K562 (cell line): ENCODE data around the gene ZMYND8. TPM values are rescaled to one million over a fixed set of nuclear protein-coding genes. Genes with fewer than 3 reads are reported as not detected.

Experiments used
- ARID4B ChIP-seq: sonication (generic); formaldehyde crosslinking; IDR thresholded peaks from 2 replicates; pipeline ENCODE4 v1.8.0; 2022; ENCODE audit warnings: mild to moderate bottlenecking, missing genetic modification reagents
- FOSL1 ChIP-seq: fragments of 200-800 bp; sonication (Bioruptor generic); conservative IDR thresholded peaks from 2 replicates; pipeline ENCODE4 v1.6.1; 2016; ENCODE audit warnings: missing genetic modification characterization, missing compliant biosample characterization
- GATAD2B ChIP-seq: fragments of 450-650 bp; IDR thresholded peaks from 2 replicates; pipeline ENCODE4 v1.6.1; 2017; ENCODE audit warnings: mild to moderate bottlenecking, borderline replicate concordance
- IRF2 ChIP-seq: sonication (generic); formaldehyde crosslinking; IDR thresholded peaks from 2 replicates; pipeline ENCODE4 v1.8.1; 2022; ENCODE audit warnings: mild to moderate bottlenecking, missing genetic modification reagents
- JUN ChIP-seq, 2 experiments: sonication (generic) in 1 of 2; formaldehyde crosslinking in 1 of 2; IDR thresholded peaks; 2 replicates each; pipeline versions ENCODE4 v1.6.1 to v1.8.0; 2012 to 2022; ENCODE audit warnings: borderline replicate concordance in 2 of 2, mild to moderate bottlenecking in 2 of 2, improper control_type of control experiment in 1 of 2, low read depth in 1 of 2, low read length in 1 of 2, missing genetic modification reagents in 1 of 2
- LEF1 ChIP-seq: fragments of 450-650 bp; IDR thresholded peaks from 2 replicates; pipeline ENCODE4 v1.6.1; 2016; ENCODE audit warnings: mild to moderate bottlenecking
- MYC ChIP-seq, 2 experiments: fragments of 250-450 bp in 1 of 2; sonication (Bioruptor Pico) in 1 of 2; IDR thresholded peaks; 2 replicates each; pipeline versions ENCODE4 v1.5.1 to v1.6.1; 2012 to 2021; ENCODE audit warnings: low read depth in 2 of 2, borderline replicate concordance in 1 of 2, improper control_type of control experiment in 1 of 2, low read length in 1 of 2, mild to moderate bottlenecking in 1 of 2, moderate library complexity in 1 of 2
- POLR2A ChIP-seq: fragments of 450-650 bp; conservative IDR thresholded peaks from 2 replicates; pipeline ENCODE4 v1.6.1; 2016
- PURB ChIP-seq: sonication (generic); formaldehyde crosslinking; IDR thresholded peaks from 2 replicates; pipeline ENCODE4 v1.9.0; 2021; ENCODE audit warnings: low read depth, mild to moderate bottlenecking, missing genetic modification reagents
- RBBP5 ChIP-seq: fragments of 200-600 bp; sonication (generic); IDR thresholded peaks from 2 replicates; pipeline ENCODE4 v1.6.1; 2012; ENCODE audit warnings: borderline replicate concordance, mild to moderate bottlenecking, low read length, control low read depth, inconsistent platforms; ENCODE audit not compliant: insufficient read depth, poor library complexity, severe bottlenecking
- TBP ChIP-seq: optimal IDR thresholded peaks from 2 replicates; pipeline ENCODE3; 2011; ENCODE audit warnings: low read depth, low read length, improper control_type of control experiment
- TEAD4 ChIP-seq, 2 experiments: sonication (generic) in 1 of 2; formaldehyde crosslinking in 1 of 2; IDR thresholded peaks; 2 replicates each; pipeline versions ENCODE4 v1.6.1 to v1.8.0; 2012 to 2022; ENCODE audit warnings: borderline replicate concordance in 1 of 2, inconsistent platforms in 1 of 2, low read length in 1 of 2, mild to moderate bottlenecking in 1 of 2, missing genetic modification reagents in 1 of 2
- ZBTB5 ChIP-seq: fragments of 450-650 bp; IDR thresholded peaks from 2 replicates; pipeline ENCODE4 v1.6.1; 2017; ENCODE audit warnings: antibody characterized with exemption
- ZKSCAN8 ChIP-seq: fragments of 200-800 bp; sonication (Bioruptor generic); IDR thresholded peaks from 2 replicates; pipeline ENCODE4 v1.6.1; 2016; ENCODE audit warnings: missing genetic modification characterization, missing compliant biosample characterization
- ZNF311 ChIP-seq: fragments of 250-450 bp; sonication (Bioruptor Pico); IDR thresholded peaks from 2 replicates; pipeline ENCODE4 v1.4.0; 2020; ENCODE audit warnings: mild to moderate bottlenecking, moderate library complexity
- polyA plus RNA-seq, 8 experiments: library from polyadenylated mRNA; depleted of rRNA in 4 of 8; stranded (reverse) in 5 of 8; unstranded in 3 of 8; fragments of >200 nt; fragmentation: Nextera tagmentation in 2 of 8; fragmentation: Illumina TruSeq in 1 of 8; extraction: Ambion mirVana in 2 of 8; extraction: Trizol in 1 of 8; gene quantifications; 2 replicates each; pipeline versions ENCODE4 v1.2.1 to v1.2.3, GENCODE V29; 2011 to 2014; ENCODE audit warnings: inconsistent platforms in 1 of 8, missing spikeins in 1 of 8
- total RNA-seq, 7 experiments: library from RNA; depleted of rRNA in 6 of 7; stranded (reverse); fragments of >200 nt in 6 of 7; fragmentation: Illumina TruSeq in 2 of 7; extraction: Trizol in 2 of 7; gene quantifications; 2 replicates each; pipeline versions ENCODE4 v1.2.1 to v1.2.3, GENCODE V29; 2011 to 2021; ENCODE audit warnings: low replicate concordance in 1 of 7
- TF ChIP-seq, protein P1 (sequence below): fragments of 450-650 bp; IDR thresholded peaks from 2 replicates; pipeline ENCODE4 v1.6.1; 2016; ENCODE audit warnings: borderline replicate concordance
- TF ChIP-seq, protein P2 (sequence below): fragments of 450-650 bp; IDR thresholded peaks from 2 replicates; pipeline ENCODE4 v1.6.1; 2016; ENCODE audit warnings: low read depth, mild to moderate bottlenecking, moderate library complexity

ZMYND8 gene
- total and polyA plus RNA-seq, 9 of the 15 experiments (the other 6 are each of a cell fraction or from before 2014, with no cell fraction given) = 31.8 to 148 (median 71.9) TPM

- peak; percentile 80 for TF ChIP-seq RBBP5
- TF ChIP-seq FOSL1 (tag) = peak; percentile 94
- peak; percentile 71 for TF ChIP-seq POLR2A
- peak; percentile 77 for TF ChIP-seq ZNF311
- TF ChIP-seq ZKSCAN8 = peak; percentile 90
- peak; percentile 99 for TF ChIP-seq LEF1
- no peak for TF ChIP-seq PURB (CRISPR knock-in tag)
- no peak for TF ChIP-seq GATAD2B
- peak; percentile 92 for TF ChIP-seq MYC (IDR thresholded peaks at IDR 0.05; ENCODE audit: low read depth, low read length)
- no peak for TF ChIP-seq MYC (CRISPR knock-in tag; IDR thresholded peaks at IDR 0.05; ENCODE audit: borderline replicate concordance, low read depth)
- no peak for TF ChIP-seq ZBTB5
- TF ChIP-seq IRF2 (CRISPR knock-in tag) = no peak
- TF ChIP-seq, protein P1, sequence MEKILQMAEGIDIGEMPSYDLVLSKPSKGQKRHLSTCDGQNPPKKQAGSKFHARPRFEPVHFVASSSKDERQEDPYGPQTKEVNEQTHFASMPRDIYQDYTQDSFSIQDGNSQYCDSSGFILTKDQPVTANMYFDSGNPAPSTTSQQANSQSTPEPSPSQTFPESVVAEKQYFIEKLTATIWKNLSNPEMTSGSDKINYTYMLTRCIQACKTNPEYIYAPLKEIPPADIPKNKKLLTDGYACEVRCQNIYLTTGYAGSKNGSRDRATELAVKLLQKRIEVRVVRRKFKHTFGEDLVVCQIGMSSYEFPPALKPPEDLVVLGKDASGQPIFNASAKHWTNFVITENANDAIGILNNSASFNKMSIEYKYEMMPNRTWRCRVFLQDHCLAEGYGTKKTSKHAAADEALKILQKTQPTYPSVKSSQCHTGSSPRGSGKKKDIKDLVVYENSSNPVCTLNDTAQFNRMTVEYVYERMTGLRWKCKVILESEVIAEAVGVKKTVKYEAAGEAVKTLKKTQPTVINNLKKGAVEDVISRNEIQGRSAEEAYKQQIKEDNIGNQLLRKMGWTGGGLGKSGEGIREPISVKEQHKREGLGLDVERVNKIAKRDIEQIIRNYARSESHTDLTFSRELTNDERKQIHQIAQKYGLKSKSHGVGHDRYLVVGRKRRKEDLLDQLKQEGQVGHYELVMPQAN = no peak; the same call in 1 of the 2 replicates
- peak; percentile 88 for TF ChIP-seq TBP
- peak; percentile 79 for TF ChIP-seq ARID4B (CRISPR knock-in tag)
- peak; percentile 49 for TF ChIP-seq JUN (IDR thresholded peaks at IDR 0.05; ENCODE audit: borderline replicate concordance, low read depth, low read length)
- TF ChIP-seq JUN (CRISPR knock-in tag; IDR thresholded peaks at IDR 0.05; ENCODE audit: borderline replicate concordance) = peak; percentile 80; the same call in 1 of the 2 replicates
- TF ChIP-seq TEAD4 (IDR thresholded peaks at IDR 0.05; ENCODE audit: low read length) = peak; percentile 99
- no peak for TF ChIP-seq TEAD4 (CRISPR knock-in tag; IDR thresholded peaks at IDR 0.05; ENCODE audit: borderline replicate concordance)
- TF ChIP-seq, protein P2, sequence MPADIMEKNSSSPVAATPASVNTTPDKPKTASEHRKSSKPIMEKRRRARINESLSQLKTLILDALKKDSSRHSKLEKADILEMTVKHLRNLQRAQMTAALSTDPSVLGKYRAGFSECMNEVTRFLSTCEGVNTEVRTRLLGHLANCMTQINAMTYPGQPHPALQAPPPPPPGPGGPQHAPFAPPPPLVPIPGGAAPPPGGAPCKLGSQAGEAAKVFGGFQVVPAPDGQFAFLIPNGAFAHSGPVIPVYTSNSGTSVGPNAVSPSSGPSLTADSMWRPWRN = peak; percentile 74; the same call in 1 of the 2 replicates
Observed at GRCh38 chr20:47360297-47361056, 4.0 kb upstream of the ZMYND8 start (continued).
